ENCODE measurements around the gene CAMTA1. TPM values are rescaled to one million over a fixed set of nuclear protein-coding genes. Genes with fewer than 3 reads are reported as not detected.

The CAMTA1 gene
- total and polyA plus RNA-seq, 12 donors: 123 to 265 (median 142) TPM

DNA sequence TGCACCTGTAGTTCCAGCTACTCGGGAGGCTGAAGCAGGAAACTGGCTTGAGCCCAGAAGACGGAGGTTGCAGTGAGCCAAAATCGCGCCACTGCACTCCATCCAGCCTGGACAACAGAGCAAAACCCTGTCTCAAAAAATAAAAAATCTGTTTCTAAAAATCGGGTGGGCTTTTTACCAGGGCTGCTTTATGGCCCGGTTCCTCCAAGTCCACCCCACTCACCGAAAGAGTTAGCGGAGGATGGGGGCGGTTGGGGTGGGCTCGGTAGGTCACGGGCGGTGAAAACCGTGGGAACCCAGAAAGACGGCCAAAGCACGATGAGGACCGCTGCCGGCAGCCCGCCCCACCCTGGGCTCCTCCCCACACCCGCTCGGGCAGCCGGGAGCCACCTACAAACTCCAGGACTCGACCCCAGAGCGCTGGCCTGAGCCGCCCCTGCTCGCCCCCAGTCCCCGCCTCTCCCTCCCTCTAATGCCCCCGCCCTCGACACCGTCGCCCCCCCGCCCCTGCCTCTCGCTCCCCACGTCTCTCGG lies 998.0 kb downstream of the CAMTA1 start:
- H3K4me1 ChIP-seq: peaks cover 3 to 51% (median 33%) of the 10 kb centered on the region in 9 donors

DNA sequence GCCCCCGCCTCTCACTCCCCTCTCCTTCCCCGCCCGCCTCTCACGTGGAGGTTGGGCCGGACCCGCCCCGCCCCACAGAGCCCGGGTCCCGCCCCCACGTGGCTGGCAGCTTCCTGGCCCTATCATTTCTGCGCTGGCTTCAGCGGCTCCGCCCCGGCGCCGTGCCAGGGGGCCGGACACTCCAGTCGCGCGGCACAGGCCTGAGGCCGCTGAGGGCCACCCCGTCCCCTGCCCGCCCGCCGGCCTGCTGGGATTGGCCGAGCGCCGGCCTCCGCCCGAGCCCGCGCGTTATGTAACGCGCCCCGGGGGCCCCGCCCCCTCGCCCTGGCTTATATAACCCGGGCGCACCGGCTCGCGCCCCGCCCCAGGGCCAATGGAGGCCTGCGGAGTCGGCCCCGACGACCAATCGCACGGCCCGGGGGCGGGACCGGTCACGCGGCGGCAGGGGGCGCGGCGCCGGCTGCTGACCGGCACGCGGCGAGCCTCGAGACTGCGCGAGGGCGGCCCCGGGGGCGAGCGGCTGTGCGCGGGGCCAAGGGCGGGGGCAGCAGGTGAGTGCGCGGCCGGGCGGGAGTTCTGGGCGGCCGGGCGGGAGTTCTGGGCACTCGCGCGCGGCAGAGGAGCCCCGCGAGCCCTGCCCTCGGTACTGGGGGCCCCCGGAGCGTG lies 998.7 kb downstream of the CAMTA1 start, which contains the start of gene PER3:
TSS of gene PER3 (plus strand) at position 466 of the 666 bp plus-strand sequence. CDS start 587 bp downstream, outside the sequence.
- peak within 1 kb of the TSS; percentile 45 to 84 (median 66) for H3K4me3 ChIP-seq
- WGBS, 2 donors: 1% methylated on average over 61 to 90 of the region's 90 CpGs
- no peaks in the 10 kb centered on the region for H3K27me3 ChIP-seq
- intact Hi-C loops (cut with DNase I): no loop called here
- peak; percentile 96 to 98 (median 97) for ATAC-seq
- H3K4me1 ChIP-seq: peaks cover 3 to 52% (median 33%) of the 10 kb centered on the region in 9 donors
- peaks cover 0 to 63% (median 36%) of the 10 kb centered on the region in 9 donors for H3K36me3 ChIP-seq
- TF ChIP-seq, protein P1, sequence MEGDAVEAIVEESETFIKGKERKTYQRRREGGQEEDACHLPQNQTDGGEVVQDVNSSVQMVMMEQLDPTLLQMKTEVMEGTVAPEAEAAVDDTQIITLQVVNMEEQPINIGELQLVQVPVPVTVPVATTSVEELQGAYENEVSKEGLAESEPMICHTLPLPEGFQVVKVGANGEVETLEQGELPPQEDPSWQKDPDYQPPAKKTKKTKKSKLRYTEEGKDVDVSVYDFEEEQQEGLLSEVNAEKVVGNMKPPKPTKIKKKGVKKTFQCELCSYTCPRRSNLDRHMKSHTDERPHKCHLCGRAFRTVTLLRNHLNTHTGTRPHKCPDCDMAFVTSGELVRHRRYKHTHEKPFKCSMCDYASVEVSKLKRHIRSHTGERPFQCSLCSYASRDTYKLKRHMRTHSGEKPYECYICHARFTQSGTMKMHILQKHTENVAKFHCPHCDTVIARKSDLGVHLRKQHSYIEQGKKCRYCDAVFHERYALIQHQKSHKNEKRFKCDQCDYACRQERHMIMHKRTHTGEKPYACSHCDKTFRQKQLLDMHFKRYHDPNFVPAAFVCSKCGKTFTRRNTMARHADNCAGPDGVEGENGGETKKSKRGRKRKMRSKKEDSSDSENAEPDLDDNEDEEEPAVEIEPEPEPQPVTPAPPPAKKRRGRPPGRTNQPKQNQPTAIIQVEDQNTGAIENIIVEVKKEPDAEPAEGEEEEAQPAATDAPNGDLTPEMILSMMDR (IDR thresholded peaks at IDR 0.05): no peak
- H3K27ac ChIP-seq: peak within 1 kb of the TSS; percentile 73 to 99 (median 94)
- peak; percentile 96 to 99 for DNase-seq
- no peaks in the 10 kb centered on the region for H3K9me3 ChIP-seq

More for the DNA sequence above, 998.0 kb downstream of the CAMTA1 start:
- H3K27me3 ChIP-seq: no peaks in the 10 kb centered on the region
- H3K36me3 ChIP-seq: peaks cover 0 to 63% (median 30%) of the 10 kb centered on the region in 9 donors
- H3K27ac ChIP-seq: peak overlapping the region; percentile 38 to 99 (median 87)
- no peaks in the 10 kb centered on the region for H3K9me3 ChIP-seq
- ATAC-seq: peak; percentile 56 to 82 (median 72)
- H3K4me3 ChIP-seq: peak overlapping the region; percentile 45 to 84 (median 64)
- peak; percentile 74 to 84 for DNase-seq
- intact Hi-C loops (cut with DNase I): no loop called here
- 1 to 2% methylated on average over 31 to 33 of the region's 34 CpGs for WGBS, 2 donors
- TF ChIP-seq, protein P1 (IDR thresholded peaks at IDR 0.05): no peak

DNA sequence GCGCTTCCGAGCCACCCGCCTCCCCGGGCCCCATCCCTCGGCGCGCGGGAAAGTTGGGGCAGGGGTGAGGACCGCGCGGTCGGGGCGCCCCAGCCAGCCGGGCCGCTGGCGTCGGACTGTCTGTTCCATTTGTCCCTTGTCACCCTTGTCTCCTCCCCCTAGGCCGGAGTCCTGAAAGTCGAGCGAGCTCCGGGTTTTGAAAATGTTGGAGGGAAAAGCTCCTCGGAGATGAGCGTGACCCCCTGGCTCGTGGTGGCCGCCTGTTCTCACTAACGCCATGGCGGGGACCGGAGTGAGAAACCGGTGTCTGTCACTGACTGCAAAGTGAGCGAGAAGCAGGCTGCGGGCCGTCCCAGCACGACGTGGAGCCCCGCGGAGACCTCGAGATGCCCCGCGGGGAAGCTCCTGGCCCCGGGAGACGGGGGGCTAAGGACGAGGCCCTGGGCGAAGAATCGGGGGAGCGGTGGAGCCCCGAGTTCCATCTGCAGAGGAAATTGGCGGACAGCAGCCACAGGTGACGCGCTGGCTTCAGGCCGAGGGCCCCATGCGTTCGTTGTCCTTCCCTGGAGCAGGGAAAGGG lies 999.3 kb downstream of the CAMTA1 start:
- TF ChIP-seq, protein P1 (IDR thresholded peaks at IDR 0.05): no peak
- Histone ChIP-seq H3K27me3 (no peaks in the 10 kb centered on the region), H3K4me1 (peaks cover 3 to 52% (median 33%) of the 10 kb centered on the region in 9 donors), H3K36me3 (peaks cover 0 to 63% (median 38%) of the 10 kb centered on the region in 9 donors), H3K4me3 (peak overlapping the region; percentile 42 to 84 (median 66)), H3K9me3 (peaks cover 0 to 2% (median 0%) of the 10 kb centered on the region in 11 donors), H3K27ac (peak overlapping the region; percentile 73 to 99 (median 94))
- ATAC-seq (peak in 7 of 8 donors; percentile 0 to 14 (median 4)), DNase-seq (peak; percentile 35 to 53)
- 21 to 29% methylated on average over 47 to 52 of the region's 52 CpGs for WGBS, 2 donors
- intact Hi-C loops (cut with DNase I): no loop called here

DNA sequence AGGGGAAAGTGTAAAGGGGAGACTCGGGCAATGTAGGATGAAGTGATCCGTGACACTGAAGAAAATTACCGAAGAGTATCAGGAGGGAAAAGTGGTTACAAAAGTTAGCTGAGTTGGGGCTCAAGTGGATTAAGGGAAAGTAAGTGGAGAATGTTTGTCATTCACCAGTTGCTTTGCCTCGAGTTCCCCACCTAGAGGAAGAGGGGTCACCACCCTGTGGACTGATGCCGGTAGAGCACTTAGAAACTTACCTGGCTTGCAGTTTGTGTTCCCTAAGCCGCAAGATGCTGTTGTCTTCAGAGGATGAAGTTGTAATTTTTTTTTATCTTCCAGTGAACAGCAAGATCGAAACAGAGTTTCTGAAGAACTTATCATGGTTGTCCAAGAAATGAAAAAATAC lies 999.9 kb downstream of the CAMTA1 start:
- intact Hi-C loops (cut with DNase I): no loop called here
- peaks cover 3 to 52% (median 33%) of the 10 kb centered on the region in 9 donors for H3K4me1 ChIP-seq
- ATAC-seq (no peak), DNase-seq (no peak)
- H3K4me3 ChIP-seq: peak overlapping the region in 9 of 10 donors; percentile 46 to 84 (median 66)
- 78 to 84% methylated on average over 7 of the region's 7 CpGs for WGBS, 2 donors
- peaks cover 0 to 7% (median 0%) of the 10 kb centered on the region in 11 donors for H3K9me3 ChIP-seq
- peak overlapping the region in 7 of 10 donors; percentile 93 to 99 (median 96) for H3K27ac ChIP-seq
- TF ChIP-seq, protein P1 (IDR thresholded peaks at IDR 0.05): no peak
- peaks cover 0 to 63% (median 38%) of the 10 kb centered on the region in 9 donors for H3K36me3 ChIP-seq
- no peaks in the 10 kb centered on the region for H3K27me3 ChIP-seq
